OCI-LY7 (cell line): ENCODE results near the gene FHL1.

Experiments
- CTCF ChIP-seq: fragments of 200-600 bp; sonication (generic); conservative IDR thresholded peaks from 2 replicates; pipeline ENCODE4 v1.5.1; 2014; ENCODE audit warnings: mild to moderate bottlenecking, antibody characterized with exemption, low read length, moderate library complexity, mixed read lengths
- EZH2phosphoT487 ChIP-seq: fragments of 200-600 bp; sonication (generic); IDR thresholded peaks from 2 replicates; pipeline ENCODE4 v1.6.1; 2018; ENCODE audit warnings: low read depth, borderline replicate concordance, mild to moderate bottlenecking, mixed run types, antibody characterized with exemption, low read length, moderate library complexity, mixed read lengths

- TF ChIP-seq CTCF (no peak), EZH2phosphoT487 (no peak)
Observed at GRCh38 chrX:136122207-136122606, 25.1 kb upstream of the FHL1 start.
